Ascending aorta (tissue), 2 donors: ENCODE data around the gene NINJ2. TPM values are rescaled to one million over a fixed set of nuclear protein-coding genes. Genes with fewer than 3 reads are reported as not detected.

Experiments used
- DNase-seq, 2 donors: peaks; one replicate each; pipeline ENCODE4 v3.0.0-alpha.2; 2019; ENCODE audit warnings: low spot score in 2 of 2
- H3K27ac ChIP-seq, 2 donors: fragments of 200-600 bp; sonication (generic); one replicate each; pipeline ENCODE4 v1.5.1; 2016 to 2017; ENCODE audit warnings: mild to moderate bottlenecking in 1 of 2
- H3K27me3 ChIP-seq: fragments of 200-600 bp; sonication (generic); one replicate; pipeline ENCODE4 v1.5.1; 2017
- H3K36me3 ChIP-seq, 2 donors: fragments of 200-600 bp; sonication (generic); one replicate each; pipeline ENCODE4 v1.5.1; 2016
- H3K4me1 ChIP-seq, 2 donors: fragments of 200-600 bp; sonication (generic); one replicate each; pipeline ENCODE4 v1.5.1; 2016 to 2017; ENCODE audit warnings: mild to moderate bottlenecking in 1 of 2
- H3K4me3 ChIP-seq, 2 donors: fragments of 200-600 bp; sonication (generic); one replicate each; pipeline ENCODE4 v1.5.1; 2016 to 2017; ENCODE audit warnings: mild to moderate bottlenecking in 1 of 2
- H3K9me3 ChIP-seq, 2 donors: fragments of 200-600 bp; sonication (generic); one replicate each; pipeline ENCODE4 v1.5.1; 2016
- CTCF ChIP-seq, 3 experiments: fragments of 200-600 bp in 2 of 3; fragments of 450-650 bp in 1 of 3; sonication (generic) in 2 of 3; IDR thresholded peaks; one replicate each; pipeline ENCODE4 v1.5.1; 2016 to 2019; ENCODE audit warnings: antibody characterized with exemption in 3 of 3, mild to moderate bottlenecking in 1 of 3, moderate library complexity in 1 of 3
- intact Hi-C: fragments of 100-400 bp; cut with DNase I; formaldehyde crosslinking; loops from one replicate; pipeline ENCODE4 v1.15.1; 2023
- total RNA-seq: library from RNA; depleted of rRNA; stranded (reverse); fragments of >200 nt; gene quantifications from one replicate; pipeline ENCODE4 v1.1.0, GENCODE V29; 2016

Gene NINJ2
- total RNA-seq, 1 donor from 2014 or later = 24.1 TPM

- Histone ChIP-seq H3K4me3 (no peak overlapping the region), H3K9me3 (peaks cover 0 to 6% of the 10 kb centered on the region in 2 donors), H3K4me1 (no peaks in the 10 kb centered on the region), H3K27ac (no peak overlapping the region), H3K36me3 (no peaks in the 10 kb centered on the region), H3K27me3 (no peaks in the 10 kb centered on the region)
- no peak for DNase-seq
- intact Hi-C loops = no loop called here
- TF ChIP-seq CTCF (IDR thresholded peaks at IDR 0.05) = no peak
Observed at GRCh38 chr12:532908-533565, 130.2 kb downstream of the NINJ2 start.

- H3K4me3 ChIP-seq = no peak overlapping the region
- TF ChIP-seq CTCF (IDR thresholded peaks at IDR 0.05) = no peak
- no peaks in the 10 kb centered on the region for H3K27me3 ChIP-seq
- no peak for DNase-seq
- intact Hi-C loops = no loop called here
- H3K36me3 ChIP-seq = no peaks in the 10 kb centered on the region
- H3K4me1 ChIP-seq = no peaks in the 10 kb centered on the region
- H3K27ac ChIP-seq = no peak overlapping the region
- H3K9me3 ChIP-seq = peaks cover 0 to 6% of the 10 kb centered on the region in 2 donors
Observed at GRCh38 chr12:531951-532585, 131.2 kb downstream of the NINJ2 start.

- no peak for TF ChIP-seq CTCF (IDR thresholded peaks at IDR 0.05)
- intact Hi-C loops = no loop called here
- DNase-seq = no peak
- H3K36me3 ChIP-seq = no peaks in the 10 kb centered on the region
- H3K9me3 ChIP-seq = peaks cover 0 to 6% of the 10 kb centered on the region in 2 donors
- H3K4me1 ChIP-seq = no peaks in the 10 kb centered on the region
- H3K27me3 ChIP-seq = no peaks in the 10 kb centered on the region
- H3K4me3 ChIP-seq = no peak overlapping the region
- peak overlapping the region in 1 of 2 donors; percentile 54 for H3K27ac ChIP-seq
Observed at GRCh38 chr12:530821-531220, 132.4 kb downstream of the NINJ2 start.

GRCh38 chr12:530308-530707 is 132.9 kb downstream of the NINJ2 start:
- Histone ChIP-seq H3K36me3 (no peaks in the 10 kb centered on the region), H3K4me3 (no peak overlapping the region), H3K9me3 (peaks cover 0 to 6% of the 10 kb centered on the region in 2 donors), H3K27me3 (no peaks in the 10 kb centered on the region), H3K4me1 (no peaks in the 10 kb centered on the region), H3K27ac (peak overlapping the region in 1 of 2 donors; percentile 54)
- intact Hi-C loops = no loop called here
- TF ChIP-seq CTCF (IDR thresholded peaks at IDR 0.05) = no peak
- no peak for DNase-seq

- H3K36me3 ChIP-seq = no peaks in the 10 kb centered on the region
Observed at GRCh38 chr12:527729-528128, 135.5 kb downstream of the NINJ2 start.

More at GRCh38 chr12:527729-528128, 135.5 kb downstream of the NINJ2 start:
- peaks cover 0 to 6% of the 10 kb centered on the region in 2 donors for H3K9me3 ChIP-seq
- no peak overlapping the region for H3K4me3 ChIP-seq
- no peak for TF ChIP-seq CTCF (IDR thresholded peaks at IDR 0.05)
- no peaks in the 10 kb centered on the region for H3K4me1 ChIP-seq
- no peaks in the 10 kb centered on the region for H3K27me3 ChIP-seq
- H3K27ac ChIP-seq = no peak overlapping the region
- DNase-seq = no peak
- intact Hi-C loops = no loop called here
